H54 (cell line): ENCODE results near the gene TAF7.
A peak's percentile ranks its signal among the peaks of the same experiment; 100 is the strongest.
"Not testable (repeated sequence)": the region's sequence is repeated elsewhere in the genome, so short reads cannot be mapped to it uniquely, and the experiment has no call there.

Experiments used
- DNase-seq: peaks from one replicate; pipeline ENCODE4 v3.0.0; 2011; ENCODE audit warnings: low spot score, mixed read lengths; ENCODE audit not compliant: insufficient read length
- FAIRE-seq: peaks from 3 replicates; lab custom pipeline; 2011; peaks lifted over from hg19 to GRCh38; lab: Jason Lieb, UNC
- POLR2A ChIP-seq: IDR thresholded peaks from 2 replicates; pipeline ENCODE4 v1.6.1; 2011; ENCODE audit warnings: low read depth, mild to moderate bottlenecking, low read length

Gene TAF7

DNA sequence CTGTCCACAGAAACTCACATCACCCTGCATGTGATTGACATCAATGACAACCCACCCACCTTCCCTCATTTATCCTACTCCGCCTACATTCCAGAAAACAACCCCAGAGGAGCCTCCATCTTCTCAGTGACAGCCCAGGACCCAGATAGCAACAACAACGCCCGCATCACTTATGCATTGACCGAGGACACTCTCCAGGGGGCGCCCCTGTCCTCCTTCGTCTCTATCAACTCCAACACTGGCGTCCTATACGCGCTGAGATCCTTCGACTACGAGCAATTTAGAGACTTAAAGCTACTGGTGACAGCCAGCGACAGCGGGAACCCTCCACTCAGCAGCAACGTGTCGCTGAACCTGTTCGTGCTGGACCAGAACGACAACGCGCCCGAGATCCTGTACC, 24.7 kb upstream of the TAF7 start:
- FAIRE-seq = no peak
- no peak for TF ChIP-seq POLR2A
- no peak for DNase-seq

DNA sequence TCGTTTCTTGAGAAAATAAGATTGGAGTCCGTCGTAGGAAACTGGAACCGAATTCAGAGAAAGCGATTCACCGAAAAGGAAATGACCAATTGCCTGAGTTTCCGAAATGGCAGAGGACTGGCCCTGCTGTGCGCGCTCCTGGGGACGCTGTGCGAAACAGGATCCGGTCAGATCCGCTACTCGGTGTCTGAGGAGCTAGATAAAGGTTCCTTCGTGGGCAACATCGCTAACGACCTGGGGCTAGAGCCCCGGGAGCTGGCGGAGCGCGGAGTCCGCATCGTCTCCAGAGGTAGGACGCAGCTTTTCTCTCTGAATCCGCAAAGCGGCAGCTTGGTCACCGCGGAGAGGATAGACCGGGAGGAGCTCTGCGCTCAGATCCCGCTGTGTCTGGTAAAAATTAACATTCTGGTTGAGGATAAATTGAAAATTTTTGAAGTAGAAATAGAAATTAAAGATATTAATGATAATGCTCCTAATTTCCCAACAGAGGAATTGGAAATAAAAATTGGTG, 23.4 kb upstream of the TAF7 start:
- no peak for TF ChIP-seq POLR2A
- DNase-seq (no peak), FAIRE-seq (no peak)

- no peak for DNase-seq
- FAIRE-seq = no peak
Observed at GRCh38 chr5:141343242-141343952, 22.8 kb upstream of the TAF7 start, which contains the start of gene PCDHGA3. Gene PCDHGA3 (plus strand): TSS chr5:141343829. CDS start chr5:141344034, 205 bp downstream.

GRCh38 chr5:141342773-141343172, 22.2 kb upstream of the TAF7 start:
- FAIRE-seq = no peak
- TF ChIP-seq POLR2A = no peak

More at GRCh38 chr5:141343242-141343952, 22.8 kb upstream of the TAF7 start, which contains the start of gene PCDHGA3:
- no peak for TF ChIP-seq POLR2A

GRCh38 chr5:141340781-141341354, 20.3 kb upstream of the TAF7 start:
- FAIRE-seq = not testable (repeated sequence)

More at GRCh38 chr5:141342773-141343172, 22.2 kb upstream of the TAF7 start:
- DNase-seq = no peak

DNA sequence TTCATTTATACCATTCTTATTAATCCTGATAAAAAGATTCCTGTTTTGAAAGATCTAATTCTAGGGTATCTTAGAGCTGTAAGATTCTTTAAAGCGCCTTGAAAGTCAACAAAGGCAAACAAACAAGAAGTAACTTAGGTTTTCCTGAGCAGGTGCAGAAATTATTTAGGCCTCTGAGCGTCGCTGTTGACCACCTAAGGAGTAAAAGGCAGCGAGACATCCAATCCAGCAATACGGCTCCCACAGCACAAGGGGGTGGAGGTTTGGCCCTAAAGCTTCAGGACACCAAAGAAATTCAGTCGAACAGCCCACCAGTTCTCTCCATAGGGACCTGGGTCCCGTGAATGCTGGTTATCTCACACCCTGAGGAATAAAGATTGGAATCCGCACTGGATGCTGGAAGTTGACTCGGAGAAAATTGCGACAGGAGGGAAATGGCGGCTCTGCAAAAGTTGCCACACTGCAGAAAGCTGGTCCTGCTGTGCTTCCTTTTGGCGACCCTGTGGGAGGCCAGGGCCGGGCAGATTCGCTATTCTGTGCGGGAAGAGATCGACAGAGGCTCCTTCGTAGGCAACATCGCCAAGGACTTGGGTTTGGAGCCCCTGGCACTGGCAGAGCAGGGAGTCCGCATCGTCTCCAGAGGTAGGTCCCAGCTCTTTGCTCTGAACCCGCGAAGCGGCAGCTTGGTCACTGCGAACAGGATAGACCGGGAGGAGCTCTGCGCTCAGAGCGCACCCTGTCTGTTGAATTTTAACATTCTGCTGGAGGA, 18.1 kb upstream of the TAF7 start, which contains the start of gene PCDHGA2:
Gene PCDHGA2, plus strand, starts transcription at position 223 of the 769 bp plus-strand sequence.
- no peak for TF ChIP-seq POLR2A
- no peak for FAIRE-seq

More at GRCh38 chr5:141340781-141341354, 20.3 kb upstream of the TAF7 start:
- DNase-seq = not testable (repeated sequence)

GRCh38 chr5:141332571-141332970, 12.0 kb upstream of the TAF7 start:
- not testable (repeated sequence) for DNase-seq, FAIRE-seq

More for the DNA sequence above, 18.1 kb upstream of the TAF7 start, which contains the start of gene PCDHGA2:
- DNase-seq = no peak

GRCh38 chr5:141330299-141331080, 9.9 kb upstream of the TAF7 start, which contains the start of gene PCDHGA1:
Gene PCDHGA1 (plus strand): TSS chr5:141330514.
- no peak for FAIRE-seq
- TF ChIP-seq POLR2A = no peak
- DNase-seq = no peak

GRCh38 chr5:141328231-141328630, 7.6 kb upstream of the TAF7 start:
- FAIRE-seq (no peak), DNase-seq (no peak)
- no peak for TF ChIP-seq POLR2A

DNA sequence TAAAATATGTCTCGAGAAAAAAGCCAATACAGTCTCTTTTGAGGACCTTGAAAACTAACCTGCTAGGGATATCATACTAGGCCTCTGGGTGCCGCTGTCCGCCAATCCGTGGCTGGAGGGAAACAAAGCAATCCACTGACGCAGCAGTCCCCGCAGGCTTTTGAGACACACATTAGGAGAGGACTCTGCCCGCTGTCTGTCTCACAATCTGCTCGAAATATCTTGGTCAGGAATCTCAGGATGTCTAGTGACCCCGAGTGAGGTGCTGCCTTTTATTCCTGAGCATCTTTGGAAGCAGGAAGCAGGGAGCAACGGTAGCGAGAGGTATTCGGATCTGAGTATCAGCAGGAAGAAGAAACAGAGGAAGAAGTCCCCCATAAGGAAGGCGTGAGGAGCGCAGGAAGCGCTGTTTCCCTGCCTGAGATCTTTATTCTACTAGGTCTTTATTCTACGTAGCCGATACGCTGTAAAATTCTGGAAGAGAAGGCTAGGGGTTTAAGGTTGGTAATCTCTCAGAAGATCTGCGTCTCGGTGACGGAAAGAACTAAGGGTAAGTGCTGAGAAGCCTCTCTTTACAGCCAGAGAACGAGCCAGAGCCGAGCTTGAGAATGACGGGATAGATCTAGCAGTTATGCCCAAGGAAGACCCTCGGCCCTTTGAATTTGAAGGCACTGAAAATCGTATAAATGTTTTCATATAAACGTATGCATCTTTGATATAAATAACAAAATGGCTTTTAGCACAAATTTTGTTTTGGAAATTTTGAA, 5.7 kb upstream of the TAF7 start:
- DNase-seq (peak; percentile 38), FAIRE-seq (no peak)
- no peak for TF ChIP-seq POLR2A

GRCh38 chr5:141322261-141322660, 1.7 kb upstream of the TAF7 start:
- FAIRE-seq (no peak), DNase-seq (no peak)
- TF ChIP-seq POLR2A = no peak

- DNase-seq (no peak), FAIRE-seq (no peak)
- TF ChIP-seq POLR2A = no peak
Observed at GRCh38 chr5:141319699-141320098, 885 bp downstream of the TAF7 start.
